Activated T-cell treated with anti-CD3 and anti-CD28 coated beads, Interleukin-2, amount 50 U/mL, for 48 hours (primary cell): ENCODE measurements around the gene NPVF.

Source experiments
- DNase-seq, 2 experiments: peaks; one replicate each; pipeline ENCODE4 v3.0.0-alpha.2; 2020

The NPVF gene

DNA sequence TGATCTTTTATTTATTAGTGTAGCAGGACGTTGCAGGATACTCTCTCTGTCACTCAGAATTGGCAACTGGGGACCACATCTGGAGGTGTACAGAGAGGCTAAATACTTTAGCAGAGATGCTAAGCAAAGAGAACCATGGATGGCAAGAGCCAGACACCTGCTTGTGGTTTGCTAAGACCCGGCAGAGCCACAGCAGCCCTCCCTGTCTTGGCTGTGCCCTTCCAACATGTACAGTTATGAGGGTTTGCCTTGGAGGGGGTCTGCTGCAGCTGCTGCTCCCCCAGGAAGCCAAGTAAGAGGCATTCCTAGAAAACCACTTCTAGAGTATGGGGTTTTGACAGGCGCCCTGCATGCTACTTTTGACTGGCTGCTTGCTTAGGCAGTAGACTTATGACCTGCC, 5.1 kb downstream of the NPVF start:
- no peak for DNase-seq

DNA sequence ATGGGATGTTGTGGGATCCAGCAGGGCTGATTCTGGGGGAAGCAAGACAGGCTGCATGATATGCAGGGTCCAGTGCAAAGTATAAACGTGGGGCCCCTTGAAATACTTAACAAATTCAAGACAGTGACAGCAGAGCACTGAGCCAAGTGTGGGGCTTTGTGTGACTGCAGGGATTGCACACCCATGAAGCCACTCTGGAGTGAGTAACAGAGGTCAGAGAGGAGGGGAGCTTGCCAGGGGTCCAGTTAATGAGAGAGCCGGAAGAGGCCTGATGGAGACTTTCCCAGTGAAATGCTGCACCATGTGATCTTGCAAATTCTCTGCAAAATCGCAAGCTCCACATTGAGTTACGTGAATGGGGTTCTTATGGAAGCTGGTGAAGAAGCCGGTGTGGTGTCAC, 5.6 kb downstream of the NPVF start:
- no peak for DNase-seq

- no peak for DNase-seq
Measured at GRCh38 chr7:25221009-25221408, 7.3 kb downstream of the NPVF start.

- DNase-seq, result no peak
Measured at GRCh38 chr7:25218191-25218590, 10.1 kb downstream of the NPVF start.

DNA sequence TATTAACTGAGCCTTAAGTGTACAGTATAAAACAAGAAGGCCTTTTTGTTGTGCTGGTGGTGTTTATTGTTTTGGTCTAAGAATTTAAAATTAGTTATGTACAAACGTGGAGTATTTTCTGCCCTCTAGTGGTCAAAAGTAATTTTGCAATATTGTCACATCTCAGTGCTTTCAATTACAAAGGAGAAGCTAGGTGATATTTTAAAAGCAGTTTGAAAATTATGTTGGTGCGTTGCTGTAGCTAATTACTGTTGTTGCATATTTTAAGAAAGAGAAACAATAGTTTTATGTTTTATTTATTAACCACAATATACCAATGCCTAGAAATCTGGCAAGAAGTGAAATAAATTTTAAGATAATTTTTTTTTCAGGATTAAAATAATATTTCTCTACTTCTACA, 11.4 kb downstream of the NPVF start:
- no peak for DNase-seq

GRCh38 chr7:25215694-25216335, 12.5 kb downstream of the NPVF start:
- DNase-seq, result no peak

DNA sequence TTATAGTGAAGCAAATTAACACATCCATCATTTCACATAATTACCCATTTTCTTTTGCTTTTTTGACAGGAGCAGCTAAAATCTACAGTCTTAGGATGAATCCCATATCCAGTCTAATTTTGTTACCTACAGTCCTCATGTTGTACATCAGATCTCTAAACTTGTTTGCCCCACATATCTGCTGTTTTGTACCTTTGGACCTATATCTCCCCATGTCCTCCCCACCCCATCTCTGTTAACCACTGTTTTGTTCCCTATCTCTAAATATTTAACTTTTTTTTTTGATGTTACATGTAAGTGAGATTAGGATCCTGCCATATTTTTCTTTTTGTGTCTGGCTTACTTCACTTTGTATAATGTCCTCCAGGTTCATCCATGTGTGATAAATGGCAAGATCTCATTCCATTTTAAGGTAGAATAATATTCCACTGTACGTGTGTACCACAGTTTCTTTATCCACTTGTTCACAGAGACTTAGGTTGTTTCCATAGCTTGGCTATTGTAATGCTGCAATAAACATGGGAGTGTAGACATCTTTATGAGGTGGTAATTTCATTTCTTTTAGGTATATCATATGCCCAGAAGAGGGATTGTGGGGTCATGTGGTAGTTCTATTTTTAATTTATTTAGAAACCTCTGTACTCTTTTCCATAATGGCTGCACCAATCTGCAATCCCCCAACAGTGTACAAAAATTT, 19.6 kb downstream of the NPVF start:
- DNase-seq, result no peak

GRCh38 chr7:25207887-25208286, 20.4 kb downstream of the NPVF start:
- no peak for DNase-seq

GRCh38 chr7:25206765-25207164, 21.5 kb downstream of the NPVF start:
- DNase-seq, result no peak

DNA sequence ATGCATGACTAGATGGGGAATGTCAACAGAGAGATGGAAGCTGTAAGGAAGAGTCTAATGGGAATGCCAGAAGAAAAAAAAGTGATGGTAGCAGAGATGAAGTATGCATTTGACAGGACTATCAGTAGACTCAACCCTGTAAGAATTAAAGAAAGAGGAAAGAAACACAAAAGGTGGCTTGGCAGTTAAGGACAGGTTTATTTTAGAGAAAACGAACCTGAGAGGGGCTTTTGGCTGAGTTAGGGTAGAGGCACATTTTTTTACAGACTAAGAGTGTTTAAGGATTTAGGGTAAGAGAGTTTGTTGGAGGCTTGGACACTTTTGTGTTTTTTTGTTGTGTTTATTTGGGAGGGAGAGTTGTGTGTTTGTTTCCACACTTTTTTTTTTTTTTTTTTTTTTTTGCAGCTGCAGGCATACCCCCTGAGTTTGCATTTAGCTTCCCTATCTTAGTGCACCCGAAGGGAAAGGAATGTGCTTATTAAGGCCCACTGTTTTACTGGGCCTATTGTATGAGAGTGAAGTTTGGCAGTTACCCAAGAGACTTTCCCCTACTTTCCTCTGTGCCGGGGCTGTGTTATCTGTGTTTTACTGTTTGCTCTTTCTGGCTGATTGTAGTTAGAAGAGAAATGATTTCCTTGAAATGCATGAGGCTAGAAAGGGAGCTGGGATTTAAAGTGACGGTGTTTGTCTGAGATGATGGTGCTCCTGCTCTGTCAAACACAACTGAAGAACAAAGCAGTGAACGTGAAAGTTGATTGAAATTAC, 32.0 kb downstream of the NPVF start:
- DNase-seq, result no peak

- no peak for DNase-seq
Measured at GRCh38 chr7:25194036-25194435, 34.2 kb downstream of the NPVF start.

- DNase-seq, result no peak
Measured at GRCh38 chr7:25192043-25192442, 36.2 kb downstream of the NPVF start.

- no peak for DNase-seq
Measured at GRCh38 chr7:25189197-25189596, 39.1 kb downstream of the NPVF start.

GRCh38 chr7:25187932-25188331, 40.4 kb downstream of the NPVF start:
- no peak for DNase-seq

GRCh38 chr7:25186436-25186835, 41.9 kb downstream of the NPVF start:
- DNase-seq, result no peak

DNA sequence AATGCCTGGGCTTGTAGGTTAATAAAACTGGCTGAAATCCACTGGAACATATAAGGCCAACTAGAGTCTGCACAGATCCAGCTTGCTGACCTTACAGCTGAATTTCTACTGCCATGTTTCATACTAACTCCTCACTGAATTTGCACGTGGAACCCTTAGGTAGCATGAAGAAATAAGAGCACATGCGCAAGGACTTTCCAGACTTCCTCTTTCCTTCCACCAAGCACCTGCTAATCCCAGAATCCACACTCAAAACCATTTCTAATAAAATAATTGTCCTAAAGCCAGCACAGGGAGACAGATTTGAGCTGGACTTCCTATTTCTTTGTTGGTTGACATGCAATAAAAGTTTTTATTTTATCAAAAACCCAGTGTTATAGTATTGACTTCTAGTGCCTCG, 46.8 kb downstream of the NPVF start:
- no peak for DNase-seq

- DNase-seq, result no peak
Measured at GRCh38 chr7:25180946-25181345, 47.3 kb downstream of the NPVF start.

- DNase-seq, result no peak
Measured at GRCh38 chr7:25180592-25180923, 47.7 kb downstream of the NPVF start.

GRCh38 chr7:25179771-25180591, 48.3 kb downstream of the NPVF start:
- DNase-seq, result peak; percentile 98

GRCh38 chr7:25179325-25179724, 49.0 kb downstream of the NPVF start:
- no peak for DNase-seq
